ENCODE data around the gene CACHD1.

Gene CACHD1

DNA sequence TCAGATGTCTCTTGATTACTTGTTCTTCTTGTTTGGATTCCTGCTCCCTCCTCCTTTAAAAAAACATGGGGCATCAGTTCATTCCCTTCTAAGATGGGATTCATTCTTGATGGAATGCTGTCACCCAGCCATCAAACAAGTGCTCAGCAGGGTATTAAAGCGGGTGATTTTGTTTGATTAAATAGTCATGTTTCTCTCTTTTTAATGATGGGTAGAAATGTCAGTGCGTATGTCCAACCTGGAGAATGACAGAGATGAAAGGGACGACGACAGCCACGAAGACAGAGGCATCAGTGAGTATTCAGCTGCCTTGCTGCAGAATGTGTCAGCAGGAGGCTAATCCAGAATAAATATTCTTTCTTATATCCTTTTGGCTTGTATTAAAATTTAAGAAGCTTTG, 211.1 kb downstream of the CACHD1 start:
- DNase-seq (ENCODE audit: low read depth): no peak
- H3K4me3 ChIP-seq (ENCODE audit: low read depth, low read length): no peak overlapping the region
- no peak for TF ChIP-seq CTCF (IDR thresholded peaks at IDR 0.05; ENCODE audit: insufficient read depth, low read depth, low read length, missing control alignments)

DNA sequence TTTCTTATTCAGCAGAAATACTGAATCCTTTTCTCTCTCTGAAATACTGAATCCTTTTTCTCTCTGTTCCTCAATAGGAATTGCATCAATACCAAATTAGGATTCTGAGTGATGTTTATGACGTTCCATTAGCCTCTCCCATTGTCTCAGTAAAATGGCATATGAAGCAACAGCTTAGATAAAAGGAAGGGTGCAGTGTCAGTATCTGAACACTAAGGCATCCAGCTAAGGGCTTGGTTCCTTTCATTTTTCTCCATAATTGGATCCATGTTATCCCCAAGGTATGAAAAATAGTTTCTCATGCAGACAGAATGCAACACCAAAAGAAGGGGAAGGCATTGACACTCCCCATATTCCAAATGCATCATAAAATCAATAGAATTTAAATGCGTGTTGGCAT, 213.5 kb downstream of the CACHD1 start:
- no peak for TF ChIP-seq CTCF (IDR thresholded peaks at IDR 0.05; ENCODE audit: insufficient read depth, low read depth, low read length, missing control alignments)

DNA sequence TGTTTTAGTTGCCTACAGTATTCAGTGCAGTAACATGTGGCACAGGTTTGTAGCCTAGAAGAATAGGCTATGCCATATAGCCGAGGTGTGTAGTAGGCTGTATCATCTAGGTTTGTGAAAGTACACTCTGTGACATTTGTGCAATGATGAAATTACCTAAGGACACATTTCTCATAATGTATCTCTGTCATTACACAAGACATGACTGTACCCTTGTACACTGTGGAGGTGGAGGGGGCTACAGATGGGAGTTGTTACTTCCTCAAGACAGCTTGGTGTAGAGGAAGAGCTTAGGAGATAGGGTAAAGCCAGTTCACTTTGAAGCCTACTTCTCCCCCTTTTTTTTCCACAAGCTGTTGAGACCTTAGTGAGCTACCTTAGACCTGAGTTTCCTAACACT, 215.3 kb downstream of the CACHD1 start:
- no peak overlapping the region for H3K4me3 ChIP-seq (ENCODE audit: low read depth, low read length)
- TF ChIP-seq CTCF (IDR thresholded peaks at IDR 0.05; ENCODE audit: insufficient read depth, low read depth, low read length, missing control alignments): no peak
- no peak for DNase-seq (ENCODE audit: low read depth)

More for the DNA sequence above, 213.5 kb downstream of the CACHD1 start:
- no peak for DNase-seq (ENCODE audit: low read depth)
- no peak overlapping the region for H3K4me3 ChIP-seq (ENCODE audit: low read depth, low read length)

DNA sequence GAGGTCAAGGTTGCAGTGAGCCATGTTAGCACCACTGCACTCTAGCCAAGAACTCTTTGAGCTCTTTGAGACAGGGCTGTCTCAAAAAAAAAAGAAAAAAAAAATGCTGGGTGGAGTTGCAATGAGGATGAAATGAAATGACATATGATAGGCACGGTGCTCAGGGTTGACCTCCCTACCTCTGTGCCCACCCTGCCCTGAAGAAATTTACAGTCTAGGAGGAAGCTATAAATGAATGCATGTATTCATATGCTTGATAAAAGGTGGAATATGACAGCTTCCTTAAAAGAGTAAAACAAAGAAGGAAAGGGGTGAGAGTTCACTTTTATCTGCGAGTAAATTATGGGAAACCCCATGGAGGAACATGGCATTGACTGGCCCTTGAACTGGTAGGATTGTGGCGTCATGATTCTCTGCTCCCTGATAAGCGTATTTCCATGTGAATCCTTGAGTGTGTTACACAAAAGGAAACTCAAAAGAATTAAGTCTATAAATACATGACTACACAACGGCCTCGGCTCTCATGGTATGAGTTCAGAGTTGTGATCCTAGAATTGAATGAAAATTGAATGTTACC, 215.9 kb downstream of the CACHD1 start:
- no peak for TF ChIP-seq CTCF (IDR thresholded peaks at IDR 0.05; ENCODE audit: insufficient read depth, low read depth, low read length, missing control alignments)
- no peak overlapping the region for H3K4me3 ChIP-seq (ENCODE audit: low read depth, low read length)
- DNase-seq (ENCODE audit: low read depth): no peak

DNA sequence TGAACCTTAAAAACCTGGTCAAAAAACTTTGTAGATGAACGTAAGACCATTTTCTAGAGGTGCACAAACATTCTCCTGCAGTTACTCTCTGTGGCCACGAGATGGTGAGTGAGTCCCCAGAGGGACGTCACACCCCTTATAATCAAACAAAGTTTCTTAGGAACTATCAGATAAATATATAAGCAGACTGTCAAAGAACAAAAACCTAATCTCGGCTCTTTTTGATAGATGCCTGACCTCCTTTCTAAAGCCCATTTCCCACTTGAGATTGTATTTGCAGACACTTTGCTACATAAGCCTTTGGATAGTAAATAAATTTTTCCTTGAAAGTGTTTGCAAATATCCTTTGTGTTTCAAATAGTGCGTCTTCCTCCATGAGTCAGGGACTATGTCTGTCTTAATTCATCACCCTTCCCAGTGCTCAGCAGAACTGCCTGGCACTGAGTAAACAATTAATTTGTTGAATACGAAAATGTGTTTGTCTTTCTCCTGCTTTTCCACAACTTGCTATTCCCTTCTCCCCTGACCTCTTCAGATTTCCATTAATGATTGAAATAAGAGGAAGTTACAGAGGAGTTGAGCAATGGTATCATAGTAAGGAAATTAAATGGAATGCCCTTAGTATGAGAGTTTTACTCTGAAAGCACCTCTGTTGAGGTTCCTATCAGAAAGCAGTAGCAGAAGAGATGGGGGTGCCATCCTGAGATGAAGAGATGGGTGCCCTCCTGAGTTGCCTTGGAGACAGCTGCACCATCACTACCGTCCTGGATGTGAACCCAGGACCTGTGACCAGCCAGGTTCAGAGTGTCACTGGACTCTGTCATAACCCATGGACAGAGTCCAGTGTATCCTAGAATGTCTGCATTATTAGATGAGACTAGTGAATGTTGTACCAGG, 217.1 kb downstream of the CACHD1 start:
- peak; percentile 74 for TF ChIP-seq CTCF (IDR thresholded peaks at IDR 0.05; ENCODE audit: insufficient read depth, low read depth, low read length, missing control alignments)
- H3K4me3 ChIP-seq (ENCODE audit: low read depth, low read length): no peak overlapping the region
- DNase-seq (ENCODE audit: low read depth): peak; percentile 47

- TF ChIP-seq CTCF (IDR thresholded peaks at IDR 0.05; ENCODE audit: insufficient read depth, low read depth, low read length, missing control alignments): no peak
- H3K4me3 ChIP-seq (ENCODE audit: low read depth, low read length): no peak overlapping the region
- DNase-seq (ENCODE audit: low read depth): no peak
Measured at GRCh38 chr1:64687725-64688327, 217.9 kb downstream of the CACHD1 start.

All from GM12865 (cell line).